Ovary (tissue), 10 donors: Measurements from ENCODE around the gene ITGA6. TPM values are rescaled to one million over a fixed set of nuclear protein-coding genes. Genes with fewer than 3 reads are reported as not detected.
A peak's percentile ranks its signal among the peaks of the same experiment; 100 is the strongest.

ENCODE experiments used
- DNase-seq, 5 donors: peaks; one replicate each; pipeline ENCODE4 v3.0.0-alpha.2; 2019 to 2020
- H3K27ac ChIP-seq, 2 donors: fragments of 200-600 bp; one replicate each; pipeline versions ENCODE4 v1.5.1 to v1.8.0; 2019 to 2022
- H3K27me3 ChIP-seq: fragments of 200-600 bp; one replicate; pipeline ENCODE4 v1.8.0; 2022
- H3K36me3 ChIP-seq: fragments of 200-600 bp; sonication (generic); one replicate; pipeline ENCODE4 v1.5.1; 2019
- H3K4me1 ChIP-seq: one replicate; pipeline ENCODE4 v1.8.1; 2013; ENCODE audit warnings: mild to moderate bottlenecking, moderate library complexity; ENCODE audit not compliant: insufficient read depth
- H3K4me3 ChIP-seq: fragments of 200-600 bp; sonication (generic); one replicate; pipeline ENCODE4 v1.5.1; 2017
- H3K9me3 ChIP-seq, 2 donors: fragments of 200-600 bp in 1 of 2; sonication (generic) in 1 of 2; one replicate each; pipeline versions ENCODE4 v1.5.1 to v1.8.1; 2013 to 2019; ENCODE audit warnings: mild to moderate bottlenecking in 1 of 2, moderate library complexity in 1 of 2
- CTCF ChIP-seq, 3 donors: fragments of 450-650 bp in 2 of 3; fragments of 200-600 bp in 1 of 3; IDR thresholded peaks; one replicate each; pipeline versions ENCODE4 v1.5.1 to v1.8.0; 2016 to 2022; ENCODE audit warnings: antibody characterized with exemption in 3 of 3, mild to moderate bottlenecking in 1 of 3
- EP300 ChIP-seq: sonication (generic); formaldehyde crosslinking; IDR thresholded peaks from one replicate; pipeline ENCODE4 v1.6.1; 2017; ENCODE audit warnings: antibody characterized with exemption
- POLR2A ChIP-seq: fragments of 450-650 bp; IDR thresholded peaks from one replicate; pipeline ENCODE4 v1.6.1; 2017; ENCODE audit warnings: antibody characterized with exemption, mild to moderate bottlenecking, moderate library complexity
- WGBS, 3 donors: extraction: QIAGEN DNeasy Blood & Tissue Kit in 1 of 3; methylation state at CpG; one replicate each; pipeline versions ENCODE4 v1.1.5 to v1.1.7; 2013 to 2017; 5-methylcytosine and 5-hydroxymethylcytosine counted together
- intact Hi-C, 4 donors: fragments of 100-400 bp; cut with DNase I; formaldehyde crosslinking; loops; one replicate each; pipeline versions ENCODE4 v1.11.0 to v1.15.1; 2022 to 2023
- long read RNA-seq, 3 donors: library from polyadenylated mRNA in 2 of 3; unstranded in 2 of 3; transcript quantifications; one replicate each; pipeline ENCODE4 v2.0.0 and lab custom pipeline, GENCODE V29; 2021 to 2026
- polyA plus RNA-seq, 2 donors: library from polyadenylated mRNA; stranded (reverse); fragments of 200-250 nt in 1 of 2; fragments of 350-450 nt in 1 of 2; fragmentation: Illumina TruSeq in 1 of 2; extraction: RNeasy Lipid Tissue Mini Kit (QIAGEN cat#74804) in 1 of 2; gene quantifications; one replicate each; pipeline ENCODE4 v1.2.3, GENCODE V29; 2013 to 2014
- total RNA-seq, 7 donors: library from RNA; depleted of rRNA in 2 of 7; stranded (reverse); fragments of >200 nt in 2 of 7; fragmentation: NEBNext Ultra II Directional in 3 of 7; extraction: Animal tissue kit (Norgen Biotek cat#: 25700) in 3 of 7; gene quantifications; one replicate each; pipeline versions ENCODE4 v1.1.0 to v1.2.4, GENCODE V29; 2016 to 2023
- donor health status: DM: no; HTN: no; CAD: no; lungs with moderate emphysema.
- donor health status: DM: no; HTN: no; CAD: no.
- donor health status: Bipolar disorder and iron deficiency.
- donor health status: DM: yes; HTN: yes; CAD: no.
- donor health status: DM: no; HTN: no; CAD: no.
- donor health status: DM: yes; HTN: yes; CAD: no.

ITGA6 gene
- total RNA-seq (10 to 100 TPM in 5 of 7 donors, 1 to 10 TPM in 2; 8.4 to 39.6 (median 19.0) TPM), polyA plus RNA-seq (10 to 100 TPM; 16.5 to 51.6 TPM)
- long read RNA-seq, donor 1, partial matches to known transcripts, result 5 of 7 reads
- long read RNA-seq, donor 1, other reads (novel, unspliced or antisense), result 2 of 7 reads
- long read RNA-seq, donor 2, full-length matches to known transcripts, result 4 of 39 reads
- long read RNA-seq, donor 2, partial matches to known transcripts, result 35 of 39 reads
- long read RNA-seq, donor 2, other reads (novel, unspliced or antisense), result 0 of 39 reads
- long read RNA-seq, donor 3, full-length matches to known transcripts, result 13 of 23 reads
- long read RNA-seq, donor 3, partial matches to known transcripts, result 7 of 23 reads
- long read RNA-seq, donor 3, other reads (novel, unspliced or antisense), result 3 of 23 reads

- Histone ChIP-seq H3K9me3 (no peaks in the 10 kb centered on the region), H3K4me1 (peaks cover 4% of the 10 kb centered on the region), H3K36me3 (no peaks in the 10 kb centered on the region), H3K4me3 (peak within 1 kb of the TSS; percentile 84), H3K27ac (peak within 1 kb of the TSS; percentile 31 to 36), H3K27me3 (no peaks in the 10 kb centered on the region)
- peak; percentile 35 to 61 (median 52) for DNase-seq
- TF ChIP-seq POLR2A, result peak; percentile 6
- TF ChIP-seq EP300, result no peak
- TF ChIP-seq CTCF (IDR thresholded peaks at IDR 0.05), result no peak
- 0 to 1% (median 1%) methylated on average over 63 to 79 of the region's 79 CpGs for WGBS, 3 donors
- intact Hi-C loops, result no loop called here
Observed at GRCh38 chr2:172427256-172427989, at the start of gene ITGA6. TSS of gene ITGA6 (plus strand) at chr2:172427586.

GRCh38 chr2:172380436-172381274 lies 46.7 kb upstream of the ITGA6 start:
- Histone ChIP-seq H3K27me3 (no peaks in the 10 kb centered on the region), H3K9me3 (no peaks in the 10 kb centered on the region), H3K4me1 (peaks cover 9% of the 10 kb centered on the region), H3K27ac (no peak overlapping the region), H3K36me3 (no peaks in the 10 kb centered on the region), H3K4me3 (no peak overlapping the region)
- TF ChIP-seq CTCF (IDR thresholded peaks at IDR 0.05) (no peak), EP300 (no peak), POLR2A (no peak)
- DNase-seq, result no peak
- intact Hi-C loops, result no loop called here
- 13 to 20% (median 20%) methylated on average over 8 of the region's 8 CpGs for WGBS, 3 donors

GRCh38 chr2:172381275-172382027 lies 45.9 kb upstream of the ITGA6 start:
- Histone ChIP-seq H3K36me3 (no peaks in the 10 kb centered on the region), H3K27ac (no peak overlapping the region), H3K4me3 (no peak overlapping the region), H3K4me1 (peaks cover 9% of the 10 kb centered on the region), H3K9me3 (no peaks in the 10 kb centered on the region), H3K27me3 (no peaks in the 10 kb centered on the region)
- TF ChIP-seq EP300 (no peak), POLR2A (no peak), CTCF (IDR thresholded peaks at IDR 0.05) (no peak)
- intact Hi-C loops, result no loop called here
- WGBS, 3 donors, result 40 to 54% (median 48%) methylated on average over 3 of the region's 3 CpGs
- no peak for DNase-seq
